ENCODE data around the gene PAQR6.

GRCh38 chr1:156281281-156281680 is 33.4 kb upstream of the PAQR6 start:
- no peak for TF ChIP-seq EZH2 (IDR thresholded peaks at IDR 0.05; ENCODE audit: borderline replicate concordance, low read depth, low read length, poor library complexity, severe bottlenecking)
- TF ChIP-seq CTCF (conservative IDR thresholded peaks at IDR 0.05; ENCODE audit: low read depth, low read length): no peak

Measured in A673 (cell line).